MG63 (cell line): Measurements from ENCODE around the gene ACACB. TPM values are rescaled to one million over a fixed set of nuclear protein-coding genes. Genes with fewer than 3 reads are reported as not detected.
A peak's percentile ranks its signal among the peaks of the same experiment; 100 is the strongest.

Experiments
- DNase-seq: peaks from one replicate; pipeline ENCODE4 v3.0.0-alpha.2; 2020
- H3K27me3 ChIP-seq: fragments of 250-450 bp; sonication (Bioruptor Pico); 2 replicates; pipeline ENCODE4 v1.5.1; 2020; ENCODE audit warnings: mild to moderate bottlenecking, moderate library complexity
- H3K36me3 ChIP-seq: fragments of 250-450 bp; sonication (Bioruptor Pico); 2 replicates; pipeline ENCODE4 v1.5.1; 2020; ENCODE audit warnings: mild to moderate bottlenecking, moderate library complexity
- H3K4me3 ChIP-seq: fragments of 250-450 bp; sonication (Bioruptor Pico); 2 replicates; pipeline ENCODE4 v1.5.1; 2020; ENCODE audit warnings: mild to moderate bottlenecking, moderate library complexity
- H3K9me3 ChIP-seq: fragments of 250-450 bp; sonication (Bioruptor Pico); 2 replicates; pipeline ENCODE4 v1.5.1; 2020; ENCODE audit warnings: mild to moderate bottlenecking, moderate library complexity
- total RNA-seq: library from RNA; depleted of rRNA; stranded (reverse); fragments of >200 nt; shearing (Covaris generic); gene quantifications from 2 replicates; pipeline ENCODE4 v1.2.3, GENCODE V29; 2014; ENCODE audit warnings: low replicate concordance

The ACACB gene
- total RNA-seq, 1 experiment from 2014 or later: 2.9 TPM

DNA sequence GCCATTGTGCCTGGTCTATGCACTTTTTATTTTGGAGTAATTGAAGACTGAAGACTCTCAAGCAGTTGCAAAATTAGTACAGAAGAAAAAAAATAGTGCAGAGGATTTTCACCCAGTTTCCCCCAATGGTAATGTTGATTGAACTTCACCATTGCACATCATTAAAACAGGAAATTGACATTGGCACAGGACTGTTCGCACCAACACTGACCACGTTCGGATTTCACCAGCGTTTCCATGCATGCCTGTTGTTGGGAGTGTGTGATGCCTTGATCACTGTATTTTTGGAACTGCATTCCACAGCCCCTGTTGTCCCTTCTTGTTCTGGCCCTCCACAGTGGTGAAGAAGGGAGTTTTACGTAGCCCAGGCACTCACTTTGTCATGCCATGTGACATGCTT lies 125.5 kb downstream of the ACACB start:
- H3K9me3 ChIP-seq: no peaks in the 10 kb centered on the region
- DNase-seq: no peak
- no peaks in the 10 kb centered on the region for H3K36me3 ChIP-seq
- H3K4me3 ChIP-seq: no peak overlapping the region
- no peaks in the 10 kb centered on the region for H3K27me3 ChIP-seq

DNA sequence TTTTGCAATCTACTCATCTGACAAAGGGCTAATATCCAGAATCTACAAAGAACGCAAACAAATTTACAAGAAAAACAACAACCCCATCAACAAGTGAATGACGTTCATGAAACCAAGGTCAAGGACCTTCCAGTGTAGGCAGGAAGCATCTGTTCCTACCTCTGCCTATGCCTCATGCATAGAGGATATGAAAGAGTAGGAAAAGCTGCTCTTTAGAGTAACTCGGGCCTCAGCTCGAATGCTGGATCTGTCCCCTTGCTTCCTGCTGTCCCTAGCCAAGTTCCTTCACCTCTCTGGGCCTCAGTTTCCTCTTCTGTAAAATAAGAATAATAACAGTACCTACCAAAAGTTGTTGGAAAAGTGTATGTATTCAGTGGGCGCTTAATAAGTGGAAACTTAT lies 127.7 kb downstream of the ACACB start:
- DNase-seq: no peak
- Histone ChIP-seq H3K4me3 (no peak overlapping the region), H3K36me3 (no peaks in the 10 kb centered on the region), H3K27me3 (no peaks in the 10 kb centered on the region), H3K9me3 (no peaks in the 10 kb centered on the region)

DNA sequence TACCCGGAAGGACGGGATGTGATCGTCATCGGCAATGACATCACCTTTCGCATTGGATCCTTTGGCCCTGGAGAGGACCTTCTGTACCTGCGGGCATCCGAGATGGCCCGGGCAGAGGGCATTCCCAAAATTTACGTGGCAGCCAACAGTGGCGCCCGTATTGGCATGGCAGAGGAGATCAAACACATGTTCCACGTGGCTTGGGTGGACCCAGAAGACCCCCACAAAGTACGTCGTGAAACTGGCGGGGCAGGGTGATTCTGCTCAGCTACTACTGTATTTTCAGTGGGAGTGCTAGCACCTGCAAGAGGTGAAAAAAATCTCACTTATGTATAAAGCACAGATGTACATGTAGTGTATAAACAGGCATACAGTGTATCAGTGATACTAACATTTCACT lies 129.8 kb downstream of the ACACB start:
- no peak for DNase-seq
- H3K4me3 ChIP-seq: no peak overlapping the region
- H3K9me3 ChIP-seq: no peaks in the 10 kb centered on the region
- no peaks in the 10 kb centered on the region for H3K36me3 ChIP-seq
- no peaks in the 10 kb centered on the region for H3K27me3 ChIP-seq

DNA sequence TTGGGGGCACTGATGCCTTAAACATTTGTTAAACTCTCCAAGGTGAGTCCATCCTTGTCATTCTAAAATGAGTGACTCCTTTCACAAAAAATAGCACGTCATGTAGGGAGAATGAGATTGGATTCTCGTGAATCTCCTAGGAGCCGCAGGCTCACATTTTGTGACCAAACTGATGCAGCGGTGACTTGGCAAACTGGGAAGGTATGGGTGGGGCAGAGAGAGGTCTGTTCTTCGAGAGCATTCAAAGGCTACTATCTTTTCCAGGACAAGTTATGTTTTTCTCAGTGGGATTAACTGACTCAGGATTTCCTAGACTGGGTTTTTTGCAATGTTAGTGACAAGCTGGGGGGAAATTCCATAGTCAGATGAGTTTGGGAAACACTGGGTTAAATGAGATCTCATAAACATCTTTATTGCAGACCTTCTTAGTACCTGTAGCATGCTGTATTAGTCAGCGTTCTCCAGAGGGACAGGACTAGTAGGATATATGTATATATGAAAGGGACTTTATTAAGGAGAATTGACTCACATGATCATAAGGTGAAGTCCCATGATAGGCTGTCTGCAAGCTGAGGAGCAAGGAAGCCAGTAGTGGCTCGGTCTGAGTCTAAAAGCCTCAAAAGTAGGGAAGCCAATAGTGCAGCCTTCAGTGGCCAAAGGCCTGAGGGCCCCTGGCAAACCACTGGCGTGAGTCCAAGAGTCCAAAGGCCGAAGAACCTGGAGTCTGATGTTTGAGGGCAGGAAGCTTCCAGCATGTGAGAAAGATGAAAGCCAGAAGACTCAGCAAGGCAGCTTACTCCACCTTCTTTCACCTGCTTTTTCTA lies 131.7 kb downstream of the ACACB start:
- no peak for DNase-seq
- Histone ChIP-seq H3K4me3 (no peak overlapping the region), H3K36me3 (no peaks in the 10 kb centered on the region)

DNA sequence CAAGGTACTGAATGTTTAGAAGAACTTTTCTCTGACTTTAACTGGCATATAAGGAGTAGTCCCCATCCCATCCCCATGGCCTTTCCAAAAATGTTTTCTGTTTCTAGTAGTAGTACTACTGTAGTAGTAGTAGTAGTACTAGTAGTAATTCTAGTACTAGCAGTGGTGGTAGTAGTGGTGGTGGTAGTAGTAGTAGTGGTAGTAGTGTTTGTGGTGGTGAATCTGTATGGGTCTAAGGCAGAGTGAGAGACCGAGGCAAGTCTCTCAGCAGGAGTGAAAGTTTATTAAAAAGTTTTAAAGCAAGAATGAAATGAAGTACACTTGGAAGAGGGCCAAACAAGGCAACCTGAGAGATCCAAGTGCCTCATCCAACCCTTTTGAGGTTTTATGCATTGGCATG lies 134.1 kb downstream of the ACACB start:
- H3K36me3 ChIP-seq: no peaks in the 10 kb centered on the region
- peaks cover 4% of the 10 kb centered on the region for H3K9me3 ChIP-seq
- no peak overlapping the region for H3K4me3 ChIP-seq
- DNase-seq: no peak
- no peaks in the 10 kb centered on the region for H3K27me3 ChIP-seq

More for the DNA sequence above, 131.7 kb downstream of the ACACB start:
- H3K9me3 ChIP-seq: no peaks in the 10 kb centered on the region
- no peaks in the 10 kb centered on the region for H3K27me3 ChIP-seq

DNA sequence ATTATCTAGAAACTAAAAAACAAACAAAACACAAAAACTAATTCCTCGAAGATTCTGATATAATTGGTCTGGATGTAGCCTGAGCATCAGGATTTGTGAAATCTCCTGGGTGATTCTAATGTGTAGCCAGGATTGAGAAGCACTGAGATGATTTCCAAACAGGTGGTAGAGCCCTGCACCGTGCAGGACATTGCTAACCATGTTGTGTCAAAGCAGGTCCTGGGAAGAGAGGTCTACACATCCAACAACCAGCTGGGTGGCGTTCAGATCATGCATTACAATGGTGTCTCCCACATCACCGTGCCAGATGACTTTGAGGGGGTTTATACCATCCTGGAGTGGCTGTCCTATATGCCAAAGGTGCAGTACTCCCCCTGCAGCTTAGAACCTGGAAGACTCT lies 136.4 kb downstream of the ACACB start:
- Histone ChIP-seq H3K27me3 (no peaks in the 10 kb centered on the region), H3K4me3 (no peak overlapping the region), H3K9me3 (peaks cover 4% of the 10 kb centered on the region), H3K36me3 (no peaks in the 10 kb centered on the region)
- no peak for DNase-seq

DNA sequence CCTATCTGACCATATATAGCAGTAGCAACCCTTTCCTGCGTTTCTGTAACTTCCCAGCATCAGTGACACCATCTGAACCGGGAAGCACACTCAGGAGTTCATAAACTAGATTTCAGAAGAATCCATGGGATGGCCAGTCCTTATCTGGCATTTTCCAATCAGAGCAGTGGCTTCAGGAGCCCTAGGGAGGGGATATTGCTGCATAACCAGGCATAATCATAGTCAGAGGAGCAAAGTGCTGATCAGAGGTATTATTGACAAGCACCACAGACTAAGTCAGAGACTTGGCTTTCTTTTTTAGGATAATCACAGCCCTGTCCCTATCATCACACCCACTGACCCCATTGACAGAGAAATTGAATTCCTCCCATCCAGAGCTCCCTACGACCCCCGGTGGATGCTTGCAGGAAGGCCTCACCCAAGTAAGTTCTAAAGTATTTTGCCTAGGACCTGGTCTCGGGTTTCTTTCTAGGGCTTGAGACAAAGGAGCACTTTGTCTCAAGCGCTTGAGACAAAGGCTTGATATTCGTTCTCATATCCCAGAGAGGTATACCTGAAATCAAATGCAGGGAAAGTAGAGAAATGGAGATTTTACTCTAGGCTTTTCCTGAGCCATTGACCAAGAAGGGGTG lies 137.6 kb downstream of the ACACB start:
- no peak for DNase-seq
- H3K9me3 ChIP-seq: peaks cover 4% of the 10 kb centered on the region

DNA sequence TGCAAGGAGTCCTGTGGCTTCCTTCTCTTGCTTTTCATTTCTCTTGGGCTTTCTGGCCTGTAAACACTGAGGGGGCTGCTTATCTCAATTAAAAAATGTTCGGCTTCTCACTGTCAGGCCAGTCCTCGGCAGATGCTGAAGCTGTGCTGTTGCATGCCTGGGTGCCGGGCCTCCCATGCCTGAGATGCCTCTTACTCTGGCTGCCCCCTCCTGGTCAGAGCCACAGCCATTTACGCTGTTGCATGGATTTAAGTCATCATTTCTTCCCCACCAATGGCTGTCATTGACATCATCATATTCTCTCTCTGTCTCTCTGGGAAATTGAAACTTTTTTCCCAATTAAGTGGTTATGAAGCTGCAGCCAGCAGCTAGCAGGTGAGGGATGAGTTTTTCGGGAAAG lies 139.0 kb downstream of the ACACB start:
- no peak for DNase-seq
- Histone ChIP-seq H3K4me3 (no peak overlapping the region), H3K36me3 (no peaks in the 10 kb centered on the region), H3K9me3 (peaks cover 4% of the 10 kb centered on the region), H3K27me3 (no peaks in the 10 kb centered on the region)

More for the DNA sequence above, 137.6 kb downstream of the ACACB start:
- no peaks in the 10 kb centered on the region for H3K27me3 ChIP-seq
- H3K4me3 ChIP-seq: no peak overlapping the region
- H3K36me3 ChIP-seq: no peaks in the 10 kb centered on the region

DNA sequence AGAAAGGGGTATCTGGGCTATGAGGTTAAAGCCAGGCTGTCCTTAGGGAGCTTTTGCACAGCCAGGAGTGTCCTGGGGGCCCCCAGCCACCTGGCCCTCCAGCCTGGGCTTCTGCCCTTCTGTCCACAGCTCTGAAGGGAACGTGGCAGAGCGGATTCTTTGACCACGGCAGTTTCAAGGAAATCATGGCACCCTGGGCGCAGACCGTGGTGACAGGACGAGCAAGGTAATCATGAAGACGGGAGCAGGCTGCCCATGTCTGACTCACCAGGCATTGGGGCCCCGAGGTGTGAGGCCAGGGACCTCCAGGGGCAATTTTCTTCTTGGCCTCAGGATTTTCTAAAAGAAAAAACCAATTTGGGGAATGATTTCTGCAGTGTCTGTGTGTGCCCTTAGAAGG lies 139.6 kb downstream of the ACACB start:
- Histone ChIP-seq H3K36me3 (no peaks in the 10 kb centered on the region), H3K4me3 (no peak overlapping the region), H3K9me3 (peaks cover 4% of the 10 kb centered on the region), H3K27me3 (no peaks in the 10 kb centered on the region)
- DNase-seq: no peak

DNA sequence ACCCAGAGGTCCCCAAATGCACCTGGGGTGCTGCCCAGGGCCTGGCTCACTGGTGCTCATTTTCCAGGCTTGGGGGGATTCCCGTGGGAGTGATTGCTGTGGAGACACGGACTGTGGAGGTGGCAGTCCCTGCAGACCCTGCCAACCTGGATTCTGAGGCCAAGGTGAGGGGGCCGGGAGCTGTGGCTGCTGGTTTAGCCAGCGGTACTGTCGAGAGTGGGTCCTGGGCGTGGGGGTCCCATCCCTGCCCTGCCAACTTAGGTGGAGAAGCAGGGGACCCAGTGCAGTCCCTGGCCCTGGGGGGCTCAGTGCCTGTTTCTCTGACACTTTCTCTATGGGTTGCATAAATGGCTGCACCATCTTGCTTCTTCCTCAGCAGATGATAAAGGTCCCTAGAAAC lies 141.8 kb downstream of the ACACB start:
- Histone ChIP-seq H3K9me3 (peaks cover 4% of the 10 kb centered on the region), H3K36me3 (no peaks in the 10 kb centered on the region), H3K4me3 (no peak overlapping the region), H3K27me3 (no peaks in the 10 kb centered on the region)
- DNase-seq: no peak

DNA sequence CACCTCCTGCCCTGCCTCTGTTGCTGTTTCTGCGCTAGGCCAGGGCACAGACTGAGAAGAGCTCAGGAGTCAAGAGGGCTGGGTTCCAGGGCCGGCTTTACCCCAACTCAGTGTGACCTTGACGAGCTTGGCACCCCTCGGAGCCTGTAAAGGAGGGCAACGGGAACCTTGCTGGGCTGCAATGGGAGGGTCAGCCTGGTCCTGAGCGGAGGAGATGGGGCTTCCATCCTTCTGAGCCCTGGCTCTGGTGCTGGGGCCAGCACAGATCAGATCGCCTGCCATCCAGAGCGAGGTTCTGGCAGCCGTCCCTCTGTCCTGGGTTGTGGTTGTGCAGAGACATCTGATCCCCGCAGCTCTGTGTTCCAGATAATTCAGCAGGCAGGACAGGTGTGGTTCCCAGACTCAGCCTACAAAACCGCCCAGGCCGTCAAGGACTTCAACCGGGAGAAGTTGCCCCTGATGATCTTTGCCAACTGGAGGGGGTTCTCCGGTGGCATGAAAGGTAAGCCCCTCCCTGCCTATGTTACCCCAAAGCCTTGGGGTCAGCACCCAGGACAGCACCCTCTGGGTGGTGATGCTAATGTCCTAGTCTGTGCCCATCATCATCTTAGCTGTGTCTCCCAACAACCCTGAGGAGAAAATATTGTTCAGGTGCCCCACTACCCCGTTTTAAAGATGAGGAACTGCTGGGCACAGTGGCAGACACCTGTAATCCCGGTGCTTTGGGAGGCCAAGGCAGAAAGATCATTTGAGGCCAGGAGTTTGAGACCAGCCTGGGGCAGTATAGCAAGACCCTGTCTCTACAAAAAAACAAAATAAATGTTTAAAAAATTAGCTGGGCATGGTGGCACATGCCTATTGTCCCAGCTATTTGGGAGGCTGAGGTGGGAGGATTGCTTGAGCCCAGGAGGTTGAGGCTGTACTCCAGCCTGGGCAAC lies 142.5 kb downstream of the ACACB start:
- no peak overlapping the region for H3K4me3 ChIP-seq
- H3K9me3 ChIP-seq: peaks cover 3% of the 10 kb centered on the region
- no peaks in the 10 kb centered on the region for H3K27me3 ChIP-seq
- DNase-seq: no peak
- no peaks in the 10 kb centered on the region for H3K36me3 ChIP-seq

DNA sequence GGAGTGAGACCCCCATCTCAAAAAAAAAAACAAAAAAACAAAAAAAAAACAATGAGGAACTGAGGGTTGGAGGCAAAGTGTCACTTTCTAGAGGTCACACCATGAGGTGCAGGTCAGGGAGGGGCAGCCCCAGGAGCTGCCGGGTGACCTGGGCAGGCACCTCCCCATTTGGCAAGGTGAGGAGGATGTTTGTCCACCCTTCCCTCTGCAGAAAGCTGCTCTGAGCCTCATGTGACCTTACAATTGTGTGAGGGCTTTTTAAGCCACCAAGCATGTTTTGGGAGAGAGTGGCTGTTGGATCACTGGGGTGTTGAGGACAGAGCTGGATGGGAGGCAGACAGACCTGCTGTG lies 143.1 kb downstream of the ACACB start:
- H3K4me3 ChIP-seq: no peak overlapping the region
- H3K36me3 ChIP-seq: no peaks in the 10 kb centered on the region
- no peaks in the 10 kb centered on the region for H3K9me3 ChIP-seq
- no peaks in the 10 kb centered on the region for H3K27me3 ChIP-seq
- no peak for DNase-seq

DNA sequence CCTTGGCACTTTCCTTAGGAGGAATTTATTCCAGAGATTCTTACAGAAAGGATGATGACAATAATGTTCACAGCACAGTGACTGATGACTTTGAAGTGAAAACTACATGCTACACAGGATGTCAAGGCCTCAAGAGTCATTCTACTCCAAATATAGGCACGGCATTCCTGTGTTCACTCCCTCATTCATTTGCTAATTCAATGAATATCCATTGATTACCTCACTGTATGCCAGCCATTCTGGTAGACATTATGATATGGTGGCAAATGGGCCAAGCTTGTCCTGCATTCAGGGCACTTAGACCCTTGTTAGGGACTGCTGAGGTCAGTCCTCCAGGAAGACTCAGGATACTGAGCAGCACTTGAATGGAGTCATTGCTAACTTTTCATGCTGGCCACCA lies 144.7 kb downstream of the ACACB start:
- no peaks in the 10 kb centered on the region for H3K9me3 ChIP-seq
- no peak overlapping the region for H3K4me3 ChIP-seq
- H3K27me3 ChIP-seq: no peaks in the 10 kb centered on the region

DNA sequence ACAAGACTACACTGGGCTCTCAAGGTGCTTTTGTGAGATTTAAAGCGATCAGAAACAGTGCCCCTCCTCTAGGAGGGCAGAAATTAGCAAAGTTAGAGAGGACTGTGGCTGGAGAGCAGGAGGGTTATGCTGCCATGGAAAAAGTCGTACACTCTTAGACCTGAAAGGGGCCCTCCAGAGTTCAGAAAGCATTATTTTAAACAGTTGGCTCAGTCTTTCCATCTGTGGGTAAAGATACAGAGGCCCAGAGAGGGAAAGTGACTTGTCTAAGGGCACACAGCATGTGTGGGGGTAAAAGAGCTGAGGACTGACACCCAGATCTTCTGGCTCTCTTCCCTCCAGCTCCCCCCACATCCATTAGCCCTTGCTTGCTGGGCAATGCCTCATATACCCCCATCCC lies 145.6 kb downstream of the ACACB start:
- no peak overlapping the region for H3K4me3 ChIP-seq
- no peaks in the 10 kb centered on the region for H3K27me3 ChIP-seq
- no peaks in the 10 kb centered on the region for H3K9me3 ChIP-seq
- no peaks in the 10 kb centered on the region for H3K36me3 ChIP-seq
- DNase-seq: no peak

More for the DNA sequence above, 144.7 kb downstream of the ACACB start:
- no peak for DNase-seq
- no peaks in the 10 kb centered on the region for H3K36me3 ChIP-seq

DNA sequence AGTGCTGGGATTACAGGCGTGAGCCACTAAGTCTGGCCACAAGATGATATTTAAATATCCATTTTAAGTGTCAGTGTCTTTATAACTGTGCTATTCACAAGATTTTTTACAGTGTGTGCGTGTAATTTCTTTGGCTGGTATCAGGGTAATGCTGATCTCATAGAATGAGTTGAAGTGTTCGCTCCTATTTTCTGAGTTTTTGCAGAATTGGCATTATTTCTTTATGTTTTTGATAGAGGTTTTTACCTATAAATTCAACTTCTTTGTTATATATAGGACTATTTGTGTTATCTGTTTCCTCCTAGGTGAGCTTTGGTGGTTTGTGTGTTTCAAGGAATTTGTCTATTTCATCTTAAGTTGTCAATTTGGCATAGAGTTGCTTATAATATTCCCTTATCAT lies 147.1 kb downstream of the ACACB start:
- H3K36me3 ChIP-seq: no peaks in the 10 kb centered on the region
- DNase-seq: no peak
- H3K4me3 ChIP-seq: no peak overlapping the region
- H3K9me3 ChIP-seq: no peaks in the 10 kb centered on the region
- H3K27me3 ChIP-seq: no peaks in the 10 kb centered on the region

DNA sequence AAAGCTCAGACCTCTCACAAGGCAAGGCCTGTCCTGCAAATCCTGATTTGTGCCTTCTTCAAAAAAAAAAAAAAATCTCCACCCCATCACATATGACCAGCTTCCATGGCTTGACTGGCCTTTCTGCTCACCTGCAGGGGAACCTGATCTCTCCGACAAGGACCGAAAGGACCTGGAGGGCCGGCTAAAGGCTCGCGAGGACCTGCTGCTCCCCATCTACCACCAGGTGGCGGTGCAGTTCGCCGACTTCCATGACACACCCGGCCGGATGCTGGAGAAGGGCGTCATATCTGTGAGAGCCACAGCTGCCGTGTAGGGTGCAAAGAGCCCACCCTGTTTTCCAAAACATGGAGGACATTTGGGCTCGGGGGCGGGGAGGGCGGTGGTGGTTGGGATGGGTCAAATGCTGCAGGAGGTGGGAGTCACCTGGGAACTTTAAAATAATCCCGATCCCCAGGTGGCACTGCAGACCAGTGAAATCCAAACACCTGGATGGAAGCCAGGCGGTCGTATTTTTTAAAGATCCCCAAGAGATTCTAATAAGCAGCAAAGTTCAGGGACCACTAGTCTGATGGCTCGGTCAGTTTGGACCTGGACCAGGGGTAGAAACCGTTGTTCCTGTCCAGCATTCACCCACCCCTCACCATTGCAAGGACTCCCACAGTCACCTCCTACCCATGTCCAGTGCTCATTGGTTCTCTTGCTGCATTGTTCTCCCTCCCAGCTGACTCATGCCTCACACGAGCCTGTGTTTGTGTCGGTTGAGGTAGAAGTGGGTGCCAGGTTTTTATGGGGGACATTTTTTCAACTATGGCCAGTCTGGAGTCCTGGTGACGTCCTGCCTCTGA lies 147.9 kb downstream of the ACACB start:
- no peak overlapping the region for H3K4me3 ChIP-seq
- peak; percentile 66 for DNase-seq
- no peaks in the 10 kb centered on the region for H3K27me3 ChIP-seq
- no peaks in the 10 kb centered on the region for H3K36me3 ChIP-seq
- H3K9me3 ChIP-seq: no peaks in the 10 kb centered on the region
